Pancreas (tissue), 10 donors: ENCODE results near the gene S1PR2. TPM values are rescaled to one million over a fixed set of nuclear protein-coding genes. Genes with fewer than 3 reads are reported as not detected.

Experiments used
- ATAC-seq, 4 donors: fragments of 200-7000 bp; cut with Tn5 transposase; one replicate each; pipeline versions ENCODE4 v1.8.0 to v1.9.1; 2020; ENCODE audit warnings: mild to moderate bottlenecking in 4 of 4, moderate library complexity in 4 of 4
- DNase-seq, 6 donors: peaks; one replicate each; pipeline ENCODE4 v3.0.0-alpha.2; 2020
- FAIRE-seq: peaks from 2 replicates; lab custom pipeline; 2012; peaks lifted over from hg19 to GRCh38; lab: Jason Lieb, UNC
- H3K27ac ChIP-seq, 4 donors: fragments of 200-600 bp; sonication (generic); 1 replicate in 3 of 4; 2 replicates in 1 of 4; pipeline versions ENCODE4 v1.5.0 to v1.8.0; 2020
- H3K27me3 ChIP-seq, 4 donors: fragments of 200-600 bp; one replicate each; pipeline ENCODE4 v1.8.0; 2021
- H3K36me3 ChIP-seq, 3 donors: fragments of 200-600 bp; sonication (generic) in 1 of 3; one replicate each; pipeline versions ENCODE4 v1.5.0 to v1.8.0; 2020 to 2021
- H3K4me1 ChIP-seq, 3 donors: fragments of 200-600 bp; one replicate each; pipeline ENCODE4 v1.8.0; 2021
- H3K4me3 ChIP-seq, 4 donors: fragments of 200-600 bp; sonication (generic) in 2 of 4; one replicate each; pipeline versions ENCODE4 v1.5.0 to v1.8.0; 2020 to 2021
- H3K9me3 ChIP-seq, 4 donors: fragments of 200-600 bp; one replicate each; pipeline ENCODE4 v1.8.0; 2021
- CTCF ChIP-seq, 4 donors: fragments of 200-600 bp; sonication (generic) in 3 of 4; IDR thresholded peaks; one replicate each; pipeline versions ENCODE4 v1.5.0 to v1.8.0; 2021; ENCODE audit warnings: antibody characterized with exemption in 4 of 4
- WGBS, 2 donors: extraction: QIAGEN DNeasy Blood & Tissue Kit; methylation state at CpG; one replicate each; pipeline ENCODE4 v1.1.7; 2013; 5-methylcytosine and 5-hydroxymethylcytosine counted together
- intact Hi-C, 3 donors: fragments of 100-400 bp; cut with DNase I; formaldehyde crosslinking; loops; one replicate each; pipeline versions ENCODE4 v1.11.1 to v1.14.2; 2022
- polyA plus RNA-seq, 2 donors: library from polyadenylated mRNA; stranded (reverse); fragments of 200-250 nt; gene quantifications; one replicate each; pipeline ENCODE4 v1.2.3, GENCODE V29; 2013
- total RNA-seq, 6 donors: library from RNA; stranded (reverse); fragmentation: NEBNext Ultra II Directional in 4 of 6; extraction: Animal tissue kit (Norgen Biotek cat#: 25700) in 4 of 6; gene quantifications; one replicate each; pipeline versions ENCODE4 v1.2.1 to v1.2.4, GENCODE V29; 2021 to 2023
- donor health status: healthy with polysubstance abuse.
- donor health status: DM: no; HTN: no; CAD: no; lungs with moderate emphysema.
- donor health status: DM: no; HTN: no; CAD: no.
- donor health status: control.
- donor health status: control.
- donor health status: Bipolar disorder and iron deficiency.
- donor health status: DM: yes; HTN: yes; CAD: no.
- donor health status: DM: no; HTN: no; CAD: no.
- donor health status: DM: no; HTN: no; CAD: no.
- donor health status: DM: yes; HTN: yes; CAD: no.

The S1PR2 gene, protein sequence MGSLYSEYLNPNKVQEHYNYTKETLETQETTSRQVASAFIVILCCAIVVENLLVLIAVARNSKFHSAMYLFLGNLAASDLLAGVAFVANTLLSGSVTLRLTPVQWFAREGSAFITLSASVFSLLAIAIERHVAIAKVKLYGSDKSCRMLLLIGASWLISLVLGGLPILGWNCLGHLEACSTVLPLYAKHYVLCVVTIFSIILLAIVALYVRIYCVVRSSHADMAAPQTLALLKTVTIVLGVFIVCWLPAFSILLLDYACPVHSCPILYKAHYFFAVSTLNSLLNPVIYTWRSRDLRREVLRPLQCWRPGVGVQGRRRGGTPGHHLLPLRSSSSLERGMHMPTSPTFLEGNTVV
- 1 to 10 TPM; 1.9 to 4.8 (median 3.0) TPM for total RNA-seq
- polyA plus RNA-seq = 1 to 10 TPM; 1.6 to 2.0 TPM

DNA sequence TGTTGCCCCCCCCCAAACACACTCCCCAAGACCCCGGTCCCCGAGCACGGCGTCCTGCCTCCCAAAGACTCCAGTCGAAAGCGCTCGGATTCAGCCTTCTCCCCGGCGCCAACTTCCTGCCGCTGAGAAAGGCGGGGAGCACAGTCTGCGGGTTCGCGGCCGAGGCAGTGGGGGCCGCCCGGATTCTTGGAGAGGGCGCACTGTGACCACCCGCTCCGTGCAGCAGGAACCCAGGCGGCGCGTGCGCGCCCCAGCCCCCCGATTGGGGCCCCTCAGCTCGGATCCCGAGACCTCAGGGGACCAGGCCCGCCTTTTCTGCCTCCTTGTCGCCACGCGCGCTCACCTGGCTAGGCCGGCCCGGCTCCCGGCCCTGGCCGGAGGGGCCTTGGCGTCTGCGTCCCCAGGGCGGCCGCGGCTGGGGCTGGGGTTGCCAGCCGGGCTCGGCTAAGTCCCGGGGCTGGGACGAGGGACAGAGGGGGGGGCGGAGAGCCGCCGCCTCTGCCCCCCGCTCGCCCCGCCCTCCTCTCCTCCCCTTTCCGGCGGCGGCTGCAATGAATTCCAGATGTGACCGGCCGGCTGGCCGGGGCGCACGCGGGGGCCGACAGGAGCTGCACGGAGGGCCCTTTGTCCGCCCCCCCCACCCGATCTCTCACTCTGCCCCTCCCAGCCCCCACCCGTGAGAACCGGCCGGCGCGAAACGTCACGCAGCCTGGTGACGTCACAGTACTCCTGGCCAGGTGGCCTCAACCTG is at the start of gene S1PR2:
S1PR2 (minus strand) TSS at position 471 of the 751 bp plus-strand sequence. CDS start 6,426 bp downstream, outside the sequence.
- Histone ChIP-seq H3K27ac (peak within 1 kb of the TSS; percentile 49 to 69 (median 58)), H3K4me3 (peak within 1 kb of the TSS; percentile 82 to 95 (median 88)), H3K9me3 (no peaks in the 10 kb centered on the region), H3K27me3 (no peaks in the 10 kb centered on the region), H3K4me1 (no peaks in the 10 kb centered on the region), H3K36me3 (no peaks in the 10 kb centered on the region)
- FAIRE-seq (no peak), ATAC-seq (peak; percentile 87 to 89 (median 88)), DNase-seq (peak; percentile 65 to 84 (median 76))
- intact Hi-C loops = no loop called here
- WGBS, 2 donors = 0 to 1% methylated on average over 48 to 73 of the region's 73 CpGs
- TF ChIP-seq CTCF (IDR thresholded peaks at IDR 0.05) = no peak

GRCh38 chr19:10279737-10280442 is 48.8 kb upstream of the S1PR2 start:
- TF ChIP-seq CTCF (IDR thresholded peaks at IDR 0.05) = no peak
- DNase-seq (no peak), FAIRE-seq (no peak), ATAC-seq (no peak)
- Histone ChIP-seq H3K4me1 (no peaks in the 10 kb centered on the region), H3K27ac (no peak overlapping the region), H3K9me3 (no peaks in the 10 kb centered on the region), H3K36me3 (no peaks in the 10 kb centered on the region), H3K27me3 (no peaks in the 10 kb centered on the region), H3K4me3 (no peak overlapping the region)
- intact Hi-C loops = loop anchor here in 1 of 3 donors (10.0 kb wide), 1 partner anchor 115 kb away; no protein-coding TSS in a partner anchor
- 79 to 80% methylated on average over 5 of the region's 5 CpGs for WGBS, 2 donors

GRCh38 chr19:10278935-10279334 is 47.8 kb upstream of the S1PR2 start:
- no peak for ATAC-seq
- Histone ChIP-seq H3K9me3 (no peaks in the 10 kb centered on the region), H3K4me3 (no peak overlapping the region), H3K27ac (no peak overlapping the region), H3K36me3 (no peaks in the 10 kb centered on the region), H3K27me3 (no peaks in the 10 kb centered on the region), H3K4me1 (no peaks in the 10 kb centered on the region)
- no peak for FAIRE-seq
- no peak for DNase-seq
- no peak for TF ChIP-seq CTCF (IDR thresholded peaks at IDR 0.05)
- intact Hi-C loops = loop anchor here in 1 of 3 donors (10.0 kb wide), 1 partner anchor 116 kb away; no protein-coding TSS in a partner anchor
- 71 to 88% methylated on average over 1 of the region's 1 CpG for WGBS, 2 donors

DNA sequence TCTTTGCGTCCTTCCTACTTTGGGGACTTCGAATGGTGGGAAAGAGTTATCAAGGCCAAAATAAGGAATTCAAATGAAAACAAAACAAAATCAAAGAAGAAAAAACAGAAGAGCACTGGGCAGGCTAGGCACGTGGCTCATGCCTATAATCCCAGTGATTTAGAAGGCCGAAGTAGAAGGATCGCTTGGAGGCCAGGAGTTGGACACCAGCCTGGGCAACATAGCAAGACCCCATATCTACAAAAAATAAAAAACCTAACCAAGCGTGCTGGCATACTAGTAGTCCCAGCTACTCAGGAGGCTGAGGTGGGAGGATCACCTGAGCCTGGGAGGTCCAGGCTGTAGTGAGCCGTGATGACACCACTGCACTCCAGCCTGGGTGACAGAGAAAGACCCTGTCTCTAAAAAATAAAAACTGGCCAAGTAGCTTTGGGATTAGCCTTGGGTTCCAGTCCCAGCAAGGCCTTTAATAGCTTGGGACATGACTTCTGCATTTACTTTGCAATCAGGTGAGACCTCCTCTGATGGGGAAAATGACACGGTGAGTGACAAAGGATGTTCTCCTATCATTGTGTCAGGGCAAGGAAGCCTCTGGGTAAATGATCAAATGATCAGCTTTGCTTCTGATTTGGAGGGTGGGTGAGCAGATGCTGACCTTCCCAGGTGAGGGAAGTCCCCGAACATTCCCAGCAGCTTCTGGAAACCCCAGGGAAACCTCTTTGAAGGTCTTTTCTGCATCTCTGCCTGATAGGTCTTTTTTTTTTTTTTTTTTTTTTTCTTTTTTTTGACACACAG is 46.9 kb upstream of the S1PR2 start:
- 65 to 70% methylated on average over 9 of the region's 9 CpGs for WGBS, 2 donors

More for the DNA sequence above, 46.9 kb upstream of the S1PR2 start:
- Histone ChIP-seq H3K4me1 (no peaks in the 10 kb centered on the region), H3K36me3 (no peaks in the 10 kb centered on the region), H3K9me3 (no peaks in the 10 kb centered on the region), H3K4me3 (no peak overlapping the region), H3K27ac (no peak overlapping the region), H3K27me3 (no peaks in the 10 kb centered on the region)
- FAIRE-seq (no peak), DNase-seq (no peak), ATAC-seq (no peak)
- intact Hi-C loops = loop anchor here in 1 of 3 donors (10.0 kb wide), 1 partner anchor 117 kb away; no protein-coding TSS in a partner anchor
- no peak for TF ChIP-seq CTCF (IDR thresholded peaks at IDR 0.05)
